Measurements from ENCODE around the gene SCARF2. TPM values are rescaled to one million over a fixed set of nuclear protein-coding genes. Genes with fewer than 3 reads are reported as not detected.
"Not testable (repeated sequence)": the region's sequence is repeated elsewhere in the genome, so short reads cannot be mapped to it uniquely, and the experiment has no call there.

The SCARF2 gene
- polyA plus RNA-seq, 3 donors = 0.12 to 0.51 TPM; not detected in 1

- WGBS (ENCODE audit: insufficient coverage) = no CpG with 5 or more reads among the region's 1 CpG
- H4K20me1 ChIP-seq (ENCODE audit: insufficient read depth, low read length) = no peaks in the 10 kb centered on the region
- no peak for DNase-seq
- H3K27ac Mint-ChIP-seq = peak overlapping the region in 1 of 7 donors; percentile 33
- peaks cover 0 to 3% (median 0%) of the 10 kb centered on the region in 3 donors for H3K27me3 Mint-ChIP-seq (ENCODE audit: low read depth in 3 of 3)
- H3K27ac ChIP-seq (ENCODE audit: low read depth in 1 of 2, low read length in 2 of 2) = no peak overlapping the region
- H3K9ac ChIP-seq (ENCODE audit: insufficient read depth, low read length, poor library complexity, severe bottlenecking) = no peak overlapping the region
- H3K79me2 ChIP-seq (ENCODE audit: insufficient read depth, low read length) = no peaks in the 10 kb centered on the region
- H3K9me3 Mint-ChIP-seq = no peaks in the 10 kb centered on the region
- H3K4me3 ChIP-seq (replicated peaks in 1 of 3; ENCODE audit: low read depth in 2 of 3, low read length in 3 of 3) = no peak overlapping the region
- H3K4me1 Mint-ChIP-seq = peaks cover 5% of the 10 kb centered on the region
- no peak overlapping the region for H3K4me2 ChIP-seq (replicated peaks; ENCODE audit: extremely low read depth, low read length, poor library complexity, severe bottlenecking)
- peaks cover 12 to 41% of the 10 kb centered on the region in 2 donors for H3K36me3 Mint-ChIP-seq
- no peaks in the 10 kb centered on the region for H3K4me1 ChIP-seq (ENCODE audit: control insufficient read depth in 1 of 2, insufficient read depth in 2 of 2, low read length in 2 of 2)
- H3K9me3 ChIP-seq (replicated peaks in 1 of 2; ENCODE audit: control insufficient read depth in 1 of 2, insufficient read depth in 1 of 2, low read length in 2 of 2) = no peaks in the 10 kb centered on the region
- H2AFZ ChIP-seq (ENCODE audit: insufficient read depth, low read depth, low read length, poor library complexity, severe bottlenecking) = no peak overlapping the region
- intact Hi-C loops (cut with micrococcal nuclease) = no loop called here
- no peaks in the 10 kb centered on the region for H3K27me3 ChIP-seq (ENCODE audit: control insufficient read depth in 2 of 2, insufficient read depth in 2 of 2, low read length in 2 of 2)
- H3K4me3 Mint-ChIP-seq = no peak overlapping the region
- no peak for TF ChIP-seq CTCF (IDR thresholded peaks at IDR 0.05)
- peaks cover 2 to 21% of the 10 kb centered on the region in 2 donors for H3K36me3 ChIP-seq (replicated peaks in 1 of 2; ENCODE audit: control insufficient read depth in 1 of 2, insufficient read depth in 2 of 2, low read length in 2 of 2)
Measured at GRCh38 chr22:20479612-20480196, 42.1 kb upstream of the SCARF2 start.

DNA sequence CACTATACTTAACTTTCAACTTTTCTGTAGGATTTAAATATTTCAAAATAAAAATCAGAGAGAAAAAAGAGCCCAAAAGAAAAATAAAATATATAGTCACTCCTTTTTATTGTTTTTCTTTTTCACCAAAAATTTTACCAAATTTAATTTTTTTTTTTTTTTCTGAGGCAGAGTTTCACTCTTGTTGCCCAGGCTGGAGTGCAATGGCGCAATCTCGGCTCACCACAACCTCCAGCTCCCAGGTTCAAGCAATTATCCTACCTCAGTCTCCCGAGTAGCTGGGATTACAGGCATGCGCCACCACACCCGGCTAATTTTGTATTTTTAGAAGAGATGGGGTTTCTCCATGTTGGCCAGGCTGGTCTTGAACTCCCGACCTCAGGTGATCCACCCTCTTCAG, 40.4 kb upstream of the SCARF2 start:
- H3K4me3 Mint-ChIP-seq; H3K9me3 ChIP-seq (replicated peaks in 1 of 2; ENCODE audit: control insufficient read depth in 1 of 2, insufficient read depth in 1 of 2, low read length in 2 of 2): not testable (repeated sequence)

DNA sequence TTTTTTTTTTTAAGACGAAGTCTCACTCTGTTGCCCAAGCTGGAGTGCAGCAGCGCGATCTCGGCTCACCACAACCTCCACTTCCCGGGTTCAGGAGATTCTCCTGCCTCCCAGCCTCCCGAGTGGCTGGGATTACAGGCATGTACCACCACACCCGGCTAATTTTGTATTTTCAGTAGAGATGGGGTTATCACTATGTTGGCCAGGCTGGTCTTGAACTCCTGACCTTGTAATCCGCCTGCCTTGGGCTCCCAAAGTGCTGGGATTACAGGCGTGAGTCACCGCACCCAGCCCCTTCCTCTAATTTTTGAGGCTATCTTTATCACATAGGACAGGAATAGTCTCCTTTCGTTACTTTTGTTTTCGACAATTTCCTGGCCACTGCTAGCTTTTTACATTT, 37.9 kb upstream of the SCARF2 start:
- H3K27ac ChIP-seq (ENCODE audit: low read depth in 1 of 2, low read length in 2 of 2); H3K4me1 Mint-ChIP-seq; intact Hi-C loops (cut with micrococcal nuclease); H3K4me3 Mint-ChIP-seq; H3K4me3 ChIP-seq (replicated peaks in 1 of 3; ENCODE audit: low read depth in 2 of 3, low read length in 3 of 3); H3K79me2 ChIP-seq (ENCODE audit: insufficient read depth, low read length); H3K9me3 Mint-ChIP-seq; DNase-seq; H3K27me3 ChIP-seq (ENCODE audit: control insufficient read depth in 2 of 2, insufficient read depth in 2 of 2, low read length in 2 of 2); H3K9ac ChIP-seq (ENCODE audit: insufficient read depth, low read length, poor library complexity, severe bottlenecking); H4K20me1 ChIP-seq (ENCODE audit: insufficient read depth, low read length); H3K4me1 ChIP-seq (ENCODE audit: control insufficient read depth in 1 of 2, insufficient read depth in 2 of 2, low read length in 2 of 2); H3K4me2 ChIP-seq (replicated peaks; ENCODE audit: extremely low read depth, low read length, poor library complexity, severe bottlenecking); H2AFZ ChIP-seq (ENCODE audit: insufficient read depth, low read depth, low read length, poor library complexity, severe bottlenecking); H3K27me3 Mint-ChIP-seq (ENCODE audit: low read depth in 3 of 3); H3K9me3 ChIP-seq (replicated peaks in 1 of 2; ENCODE audit: control insufficient read depth in 1 of 2, insufficient read depth in 1 of 2, low read length in 2 of 2): not testable (repeated sequence)
- peaks cover 13 to 36% of the 10 kb centered on the region in 2 donors for H3K36me3 Mint-ChIP-seq
- whole genome bisulfite sequencing (ENCODE audit: insufficient coverage) = 88% methylated on average over 3 of the region's 12 CpGs
- peaks cover 11% of the 10 kb centered on the region in 2 donors for H3K36me3 ChIP-seq (replicated peaks in 1 of 2; ENCODE audit: control insufficient read depth in 1 of 2, insufficient read depth in 2 of 2, low read length in 2 of 2)
- H3K27ac Mint-ChIP-seq = peak overlapping the region in 1 of 7 donors; percentile 41

More for the DNA sequence above, 40.4 kb upstream of the SCARF2 start:
- H3K4me1 ChIP-seq (ENCODE audit: control insufficient read depth in 1 of 2, insufficient read depth in 2 of 2, low read length in 2 of 2); H3K9ac ChIP-seq (ENCODE audit: insufficient read depth, low read length, poor library complexity, severe bottlenecking); H3K27ac ChIP-seq (ENCODE audit: low read depth in 1 of 2, low read length in 2 of 2); H3K4me3 ChIP-seq (replicated peaks in 1 of 3; ENCODE audit: low read depth in 2 of 3, low read length in 3 of 3); H3K79me2 ChIP-seq (ENCODE audit: insufficient read depth, low read length); H3K27ac Mint-ChIP-seq; H2AFZ ChIP-seq (ENCODE audit: insufficient read depth, low read depth, low read length, poor library complexity, severe bottlenecking); H3K4me2 ChIP-seq (replicated peaks; ENCODE audit: extremely low read depth, low read length, poor library complexity, severe bottlenecking); H3K27me3 Mint-ChIP-seq (ENCODE audit: low read depth in 3 of 3); DNase-seq; intact Hi-C loops (cut with micrococcal nuclease); H3K4me1 Mint-ChIP-seq; H3K36me3 ChIP-seq (replicated peaks in 1 of 2; ENCODE audit: control insufficient read depth in 1 of 2, insufficient read depth in 2 of 2, low read length in 2 of 2); H3K9me3 Mint-ChIP-seq; H4K20me1 ChIP-seq (ENCODE audit: insufficient read depth, low read length); H3K27me3 ChIP-seq (ENCODE audit: control insufficient read depth in 2 of 2, insufficient read depth in 2 of 2, low read length in 2 of 2): not testable (repeated sequence)
- H3K36me3 Mint-ChIP-seq = peaks cover 4 to 28% of the 10 kb centered on the region in 2 donors
- WGBS (ENCODE audit: insufficient coverage) = no CpG with 5 or more reads among the region's 6 CpGs
